Activated naive CD8-positive, alpha-beta T cell treated with anti-CD3 and anti-CD28 coated beads, Interleukin-2, amount 50 U/mL, for 24 hours (primary cell): ENCODE measurements around the gene CNOT9.
"Not testable (repeated sequence)": the region's sequence is repeated elsewhere in the genome, so short reads cannot be mapped to it uniquely, and the experiment has no call there.

ENCODE experiments used
- ATAC-seq: fragments of 150-1000 bp; cut with Tn5 transposase; one replicate; pipeline ENCODE4 v1.10.0; 2021
- DNase-seq: peaks from one replicate; pipeline ENCODE4 v3.0.0; 2021
- H3K27ac Mint-ChIP-seq: one replicate; pipeline ENCODE4 v1.8.0; 2021; ENCODE audit warnings: mild to moderate bottlenecking, mixed read lengths
- H3K27me3 Mint-ChIP-seq: one replicate; pipeline ENCODE4 v1.8.0; 2021; ENCODE audit warnings: mixed read lengths
- H3K36me3 Mint-ChIP-seq: one replicate; pipeline ENCODE4 v1.8.0; 2021; ENCODE audit warnings: low read depth, mixed read lengths
- H3K4me1 Mint-ChIP-seq: one replicate; pipeline ENCODE4 v1.8.0; 2021; ENCODE audit warnings: mixed read lengths
- H3K4me3 Mint-ChIP-seq: one replicate; pipeline ENCODE4 v1.8.0; 2021; ENCODE audit warnings: mild to moderate bottlenecking, moderate library complexity, mixed read lengths
- H3K9me3 Mint-ChIP-seq: one replicate; pipeline ENCODE4 v1.8.0; 2021; ENCODE audit warnings: mixed read lengths

CNOT9 gene, protein sequence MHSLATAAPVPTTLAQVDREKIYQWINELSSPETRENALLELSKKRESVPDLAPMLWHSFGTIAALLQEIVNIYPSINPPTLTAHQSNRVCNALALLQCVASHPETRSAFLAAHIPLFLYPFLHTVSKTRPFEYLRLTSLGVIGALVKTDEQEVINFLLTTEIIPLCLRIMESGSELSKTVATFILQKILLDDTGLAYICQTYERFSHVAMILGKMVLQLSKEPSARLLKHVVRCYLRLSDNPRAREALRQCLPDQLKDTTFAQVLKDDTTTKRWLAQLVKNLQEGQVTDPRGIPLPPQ

DNA sequence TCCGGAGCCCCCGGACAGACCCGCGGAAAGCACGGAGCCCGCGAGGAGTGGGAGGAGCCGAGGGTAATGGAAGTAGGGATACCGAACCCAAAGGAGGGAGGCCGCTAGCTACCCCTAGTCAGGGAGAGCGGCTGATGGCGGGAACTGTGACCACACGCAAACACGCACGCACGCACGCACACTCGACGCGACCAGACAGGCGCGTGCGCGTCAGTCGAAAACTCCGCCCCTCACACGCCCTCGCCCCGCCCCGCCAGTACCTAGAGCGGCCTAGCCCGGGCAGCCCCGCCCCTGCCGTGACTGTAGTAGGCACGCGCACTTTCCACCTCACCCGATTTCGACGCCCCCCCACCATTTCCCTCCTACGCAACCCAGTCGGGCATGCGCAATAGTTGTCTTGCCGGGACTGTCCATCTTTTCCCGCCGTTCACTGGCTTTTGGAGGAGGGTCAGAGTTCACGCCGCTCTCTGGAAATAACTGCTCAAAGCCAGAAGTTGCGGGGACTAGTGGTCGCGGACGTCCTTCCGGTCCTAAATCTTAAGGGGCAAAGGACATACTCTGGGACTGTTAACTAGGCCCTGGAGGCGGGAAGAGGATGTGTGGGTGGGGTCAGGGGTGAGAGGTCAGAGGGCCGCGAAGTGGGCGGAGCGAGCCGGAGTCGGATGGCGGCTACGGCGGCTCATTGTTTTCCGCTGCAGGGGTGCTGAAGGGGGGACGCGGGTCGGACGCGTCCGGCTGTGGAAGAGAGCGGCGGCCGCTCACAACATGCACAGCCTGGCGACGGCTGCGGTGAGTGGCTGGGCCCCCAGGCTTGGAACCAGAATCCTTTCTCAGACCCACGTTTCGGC lies at the start of gene CNOT9, which contains the start of gene USP37:
Gene CNOT9, plus strand, starts transcription at position 650 of the 848 bp plus-strand sequence. Its CDS starts 116 bp downstream, at position 766.
Gene USP37, minus strand, starts transcription at position 162 of the 848 bp plus-strand sequence. CDS start 9,698 bp downstream, outside the sequence.
- Mint-ChIP-seq H3K4me1 (peaks cover 58% of the 10 kb centered on the region), H3K36me3 (peaks cover 56% of the 10 kb centered on the region), H3K4me3 (peak within 1 kb of the TSS; percentile 92), H3K9me3 (no peaks in the 10 kb centered on the region), H3K27ac (peak within 1 kb of the TSS; percentile 100), H3K27me3 (peaks cover 3% of the 10 kb centered on the region)
- ATAC-seq (peak; percentile 86), DNase-seq (peak; percentile 100)

DNA sequence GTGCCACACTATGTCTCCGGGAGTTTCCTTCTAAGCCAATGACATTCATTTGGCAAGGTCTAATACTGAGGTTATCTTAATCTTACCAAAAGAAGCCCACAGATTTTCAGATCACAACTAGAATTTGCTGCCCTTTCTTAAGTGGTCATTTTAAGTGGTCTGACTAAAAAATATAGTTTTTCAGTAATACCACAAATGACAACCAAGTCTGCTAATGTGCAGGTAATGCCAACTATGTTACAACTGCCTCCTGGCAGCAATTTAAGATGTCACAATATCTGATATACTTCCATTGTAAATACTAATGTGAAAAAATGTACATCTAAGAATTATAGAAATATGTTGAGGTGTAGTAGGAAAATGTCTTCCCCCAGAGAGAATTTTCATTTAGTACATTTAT lies 49.8 kb upstream of the CNOT9 start:
- H3K9me3 Mint-ChIP-seq, result no peaks in the 10 kb centered on the region
- no peak overlapping the region for H3K4me3 Mint-ChIP-seq

DNA sequence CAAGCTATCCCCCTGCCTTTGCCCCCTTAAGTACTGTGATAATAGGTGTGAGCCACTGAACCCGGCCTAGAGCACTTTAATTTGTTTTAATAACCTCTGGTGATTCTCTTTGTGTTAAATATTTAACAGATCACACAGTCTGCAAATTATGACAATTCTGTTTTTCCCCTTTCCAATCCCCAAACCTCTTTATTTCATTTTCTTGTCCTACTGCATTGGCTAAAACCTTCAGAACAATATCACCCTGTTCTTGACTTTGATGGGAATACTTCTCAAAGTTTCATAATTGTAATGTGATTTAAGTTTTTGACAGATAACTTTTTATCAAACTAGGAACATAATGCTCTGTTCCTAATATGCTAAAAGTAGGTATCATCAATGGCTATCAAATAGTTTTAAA lies 45.0 kb upstream of the CNOT9 start:
- Mint-ChIP-seq H3K27me3 (no peaks in the 10 kb centered on the region), H3K36me3 (peaks cover 48% of the 10 kb centered on the region), H3K27ac (no peak overlapping the region), H3K4me1 (peaks cover 3% of the 10 kb centered on the region), H3K4me3 (no peak overlapping the region), H3K9me3 (peaks cover 4% of the 10 kb centered on the region)
- no peak for DNase-seq
- no peak for ATAC-seq

More for the DNA sequence above, 49.8 kb upstream of the CNOT9 start:
- ATAC-seq (no peak), DNase-seq (no peak)
- Mint-ChIP-seq H3K27ac (peak overlapping the region; percentile 18), H3K4me1 (peaks cover 16% of the 10 kb centered on the region), H3K36me3 (peaks cover 42% of the 10 kb centered on the region), H3K27me3 (no peaks in the 10 kb centered on the region)

DNA sequence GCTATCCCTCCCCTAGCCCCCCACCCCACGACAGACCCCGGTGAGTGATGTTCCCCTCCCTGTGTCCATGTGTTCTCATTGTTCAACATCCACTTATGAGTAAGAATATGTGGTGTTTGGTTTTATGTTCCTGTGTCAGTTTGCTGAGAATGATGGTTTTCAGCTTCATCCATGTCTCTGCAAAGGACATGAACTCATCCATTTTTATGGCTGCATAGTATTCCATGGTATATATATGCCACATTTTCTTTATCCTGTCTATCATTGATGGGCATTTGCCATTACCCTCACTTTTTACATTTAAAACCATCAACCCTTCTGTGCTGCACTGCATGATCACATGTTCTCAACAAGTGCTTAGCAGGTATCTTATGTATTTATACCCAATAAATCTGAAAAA lies 40.2 kb upstream of the CNOT9 start:
- peaks cover 74% of the 10 kb centered on the region for H3K36me3 Mint-ChIP-seq

DNA sequence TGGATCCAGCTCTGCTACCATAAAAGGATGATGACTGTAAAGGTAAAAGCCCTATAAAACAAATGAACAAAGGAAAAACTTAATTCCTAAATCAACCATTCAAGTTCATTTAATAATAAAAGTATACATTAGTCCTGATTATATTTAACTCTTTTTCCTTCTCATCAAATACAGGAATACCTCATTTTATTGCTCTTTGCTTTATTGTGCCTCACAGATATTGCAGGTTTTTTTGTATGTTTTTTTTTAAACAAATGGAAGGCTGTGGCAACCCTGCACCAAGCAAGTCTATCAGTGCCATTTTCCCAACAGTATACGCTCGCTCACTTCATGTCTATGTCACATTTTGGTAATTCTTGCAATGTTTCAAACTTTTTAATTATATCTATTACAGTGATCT lies 38.6 kb upstream of the CNOT9 start:
- Mint-ChIP-seq H3K4me3 (no peak overlapping the region), H3K4me1 (no peaks in the 10 kb centered on the region), H3K36me3 (peaks cover 73% of the 10 kb centered on the region), H3K27ac (no peak overlapping the region), H3K9me3 (peaks cover 4% of the 10 kb centered on the region), H3K27me3 (no peaks in the 10 kb centered on the region)
- DNase-seq (no peak), ATAC-seq (no peak)

More for the DNA sequence above, 40.2 kb upstream of the CNOT9 start:
- H3K27ac Mint-ChIP-seq, DNase-seq, H3K4me3 Mint-ChIP-seq, ATAC-seq, H3K4me1 Mint-ChIP-seq, H3K9me3 Mint-ChIP-seq, H3K27me3 Mint-ChIP-seq: not testable (repeated sequence)

DNA sequence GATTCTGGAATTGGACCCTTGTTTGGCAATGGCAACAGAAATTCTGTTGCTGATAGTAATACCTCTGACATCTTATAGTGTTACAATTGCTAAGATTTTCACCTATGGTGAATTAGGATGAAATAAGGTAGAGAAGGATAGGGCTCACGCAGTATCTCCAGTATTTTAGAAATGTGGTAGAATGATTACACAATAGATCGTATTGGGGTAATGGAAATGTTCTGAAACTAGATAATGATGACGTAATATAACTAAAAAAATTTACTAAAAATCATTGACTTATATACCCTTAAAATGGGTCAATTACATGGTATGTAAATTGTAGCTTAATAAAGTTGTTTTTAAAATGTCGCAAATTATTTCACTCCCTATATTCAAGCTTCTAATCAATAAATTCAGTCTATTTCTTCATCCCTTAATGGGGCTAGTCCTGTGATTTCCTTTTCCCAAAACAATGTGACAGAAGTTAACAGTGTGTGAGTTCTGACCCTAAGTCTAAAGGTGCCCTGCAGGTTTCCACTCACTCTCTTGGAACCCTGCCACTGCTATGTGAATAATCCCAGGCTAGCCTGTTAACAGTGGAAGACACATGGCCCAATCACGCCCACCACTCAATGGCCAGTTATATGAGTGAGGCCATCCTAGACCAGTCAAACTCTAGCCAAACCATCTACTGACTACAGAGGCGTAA lies 31.7 kb upstream of the CNOT9 start:
- Mint-ChIP-seq H3K4me3 (no peak overlapping the region), H3K4me1 (no peaks in the 10 kb centered on the region), H3K36me3 (peaks cover 53% of the 10 kb centered on the region), H3K9me3 (no peaks in the 10 kb centered on the region), H3K27ac (no peak overlapping the region), H3K27me3 (no peaks in the 10 kb centered on the region)
- no peak for ATAC-seq
- no peak for DNase-seq

DNA sequence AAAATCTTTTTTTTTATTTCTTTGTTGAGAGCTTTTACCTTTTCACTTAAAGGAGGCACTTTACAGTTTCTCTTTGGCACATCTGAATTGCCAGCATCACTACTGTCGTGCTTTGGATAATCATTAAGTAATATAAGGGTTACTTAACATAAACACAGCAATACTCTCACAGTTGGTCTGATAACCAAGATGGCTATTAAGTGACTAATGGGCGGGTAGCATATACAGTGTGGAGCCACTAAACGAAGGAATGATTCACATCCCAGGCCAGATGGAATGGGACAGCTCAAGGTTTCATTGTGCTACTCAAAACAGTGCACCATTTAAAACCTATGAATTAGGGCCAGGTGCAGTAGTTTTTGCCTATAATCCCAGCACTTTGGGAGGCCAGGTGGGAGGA lies 28.6 kb upstream of the CNOT9 start:
- no peak overlapping the region for H3K27ac Mint-ChIP-seq
- DNase-seq, result no peak
- no peaks in the 10 kb centered on the region for H3K4me1 Mint-ChIP-seq
- no peak overlapping the region for H3K4me3 Mint-ChIP-seq
- H3K9me3 Mint-ChIP-seq, result no peaks in the 10 kb centered on the region
- H3K27me3 Mint-ChIP-seq, result no peaks in the 10 kb centered on the region
- no peak for ATAC-seq
- H3K36me3 Mint-ChIP-seq, result peaks cover 46% of the 10 kb centered on the region

DNA sequence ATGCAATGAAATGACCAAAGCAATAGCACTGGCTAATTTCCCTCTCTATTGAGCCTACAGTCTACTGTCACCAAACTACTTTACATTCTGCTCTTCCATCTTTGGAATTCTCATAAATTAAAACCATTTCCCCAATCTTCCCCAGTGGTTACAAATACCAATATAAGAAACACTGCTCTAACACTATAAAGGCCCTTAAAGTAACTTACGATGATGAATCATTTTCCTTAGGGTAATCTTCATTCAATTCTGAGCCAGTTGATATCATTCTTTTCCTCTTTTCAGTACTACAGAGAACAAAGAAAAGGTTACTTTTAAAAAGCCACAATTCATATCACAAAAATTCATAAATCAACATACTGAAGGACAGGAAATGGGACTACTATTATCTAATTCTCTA lies 22.6 kb upstream of the CNOT9 start:
- no peak overlapping the region for H3K4me3 Mint-ChIP-seq
- no peak for ATAC-seq
- H3K27ac Mint-ChIP-seq, result no peak overlapping the region
- H3K9me3 Mint-ChIP-seq, result no peaks in the 10 kb centered on the region
- peaks cover 13% of the 10 kb centered on the region for H3K4me1 Mint-ChIP-seq
- peaks cover 54% of the 10 kb centered on the region for H3K36me3 Mint-ChIP-seq
- DNase-seq, result no peak
- no peaks in the 10 kb centered on the region for H3K27me3 Mint-ChIP-seq

DNA sequence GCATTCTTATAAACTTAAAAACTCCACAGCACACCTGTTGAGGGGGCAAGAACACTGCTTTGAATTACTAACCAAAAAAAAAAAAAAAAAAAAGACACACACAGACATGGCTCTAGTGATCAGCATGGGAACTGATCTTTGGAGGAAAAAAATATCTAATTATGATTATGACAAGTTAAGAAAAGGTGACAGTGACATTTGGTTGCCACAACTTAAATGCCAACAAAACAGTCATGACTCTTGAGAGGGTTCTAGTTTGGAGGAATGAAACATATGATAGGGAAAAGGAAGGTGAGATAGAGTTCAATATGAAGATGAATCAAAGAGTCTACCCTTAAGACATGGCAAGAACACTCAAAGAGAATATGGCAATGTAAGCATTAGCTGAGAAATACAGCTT lies 21.1 kb upstream of the CNOT9 start:
- DNase-seq (no peak), ATAC-seq (peak; percentile 73)
- Mint-ChIP-seq H3K9me3 (no peaks in the 10 kb centered on the region), H3K4me3 (no peak overlapping the region), H3K27me3 (no peaks in the 10 kb centered on the region), H3K36me3 (peaks cover 53% of the 10 kb centered on the region), H3K4me1 (peaks cover 13% of the 10 kb centered on the region), H3K27ac (peak overlapping the region; percentile 57)

DNA sequence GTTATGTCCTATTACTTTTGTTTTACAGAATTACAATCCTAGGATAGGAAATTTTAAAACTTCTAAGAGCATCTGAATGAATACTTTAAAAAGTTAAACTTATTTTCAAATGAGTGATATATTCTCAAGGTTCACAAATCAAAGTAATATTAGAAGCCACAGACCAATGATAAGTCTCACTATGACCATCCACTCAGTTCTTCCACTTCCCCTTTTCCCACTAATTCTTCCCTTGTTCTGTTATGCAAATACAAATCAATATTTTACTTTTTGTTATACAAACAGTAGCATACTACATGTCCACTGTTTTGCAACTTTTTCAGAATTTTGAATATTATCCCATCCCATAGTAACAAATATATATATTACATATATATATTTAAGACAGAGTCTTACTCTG lies 20.7 kb upstream of the CNOT9 start:
- H3K4me1 Mint-ChIP-seq, result peaks cover 13% of the 10 kb centered on the region
- peak overlapping the region; percentile 57 for H3K27ac Mint-ChIP-seq
- ATAC-seq (no peak), DNase-seq (no peak)
- H3K9me3 Mint-ChIP-seq, result no peaks in the 10 kb centered on the region
- no peaks in the 10 kb centered on the region for H3K27me3 Mint-ChIP-seq
- H3K36me3 Mint-ChIP-seq, result peaks cover 54% of the 10 kb centered on the region
- no peak overlapping the region for H3K4me3 Mint-ChIP-seq

DNA sequence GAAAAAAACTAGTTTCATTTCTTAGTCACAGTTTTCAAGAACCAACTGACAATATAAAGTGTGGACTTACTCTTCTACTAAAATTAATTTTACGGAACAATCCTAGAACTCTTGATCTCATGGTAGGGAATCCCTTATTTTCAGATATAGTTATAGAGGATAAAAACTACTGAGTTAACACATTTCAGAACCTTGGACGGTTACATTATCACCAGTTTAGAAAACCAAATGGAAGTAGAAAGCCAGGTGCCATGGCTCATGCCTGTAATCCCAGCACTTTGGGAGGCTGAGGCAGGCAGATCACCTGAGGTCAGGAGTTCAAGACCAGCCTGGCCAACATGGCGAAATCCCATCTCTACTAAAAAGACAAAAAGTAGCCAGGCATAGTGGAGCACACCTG lies 14.4 kb upstream of the CNOT9 start:
- not testable (repeated sequence) for H3K9me3 Mint-ChIP-seq, H3K4me3 Mint-ChIP-seq, H3K27me3 Mint-ChIP-seq

DNA sequence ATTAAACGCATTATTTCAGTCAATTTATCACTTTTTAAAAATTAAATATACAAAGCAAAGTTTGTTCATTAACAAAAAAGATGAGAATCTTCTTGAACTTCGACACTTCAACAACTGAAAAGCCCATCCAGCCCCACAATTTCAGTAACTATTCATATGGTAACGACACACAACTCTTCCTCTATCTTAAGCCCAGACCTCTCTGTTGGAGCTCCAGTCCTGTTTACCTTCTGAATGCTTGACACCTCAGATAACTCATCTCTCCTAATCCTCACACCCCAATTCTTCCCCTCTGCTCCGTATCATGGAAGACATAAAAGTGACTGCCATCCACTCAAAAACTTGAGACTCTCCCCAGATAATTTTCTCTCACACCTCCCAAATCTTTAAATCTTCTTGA lies 13.1 kb upstream of the CNOT9 start:
- DNase-seq (no peak), ATAC-seq (no peak)
- Mint-ChIP-seq H3K36me3 (peaks cover 64% of the 10 kb centered on the region), H3K9me3 (no peaks in the 10 kb centered on the region), H3K27me3 (no peaks in the 10 kb centered on the region), H3K27ac (peak overlapping the region; percentile 4), H3K4me3 (no peak overlapping the region), H3K4me1 (peaks cover 13% of the 10 kb centered on the region)

More for the DNA sequence above, 14.4 kb upstream of the CNOT9 start:
- not testable (repeated sequence) for DNase-seq, ATAC-seq, H3K27ac Mint-ChIP-seq
- peaks cover 13% of the 10 kb centered on the region for H3K4me1 Mint-ChIP-seq
- H3K36me3 Mint-ChIP-seq, result peaks cover 53% of the 10 kb centered on the region

DNA sequence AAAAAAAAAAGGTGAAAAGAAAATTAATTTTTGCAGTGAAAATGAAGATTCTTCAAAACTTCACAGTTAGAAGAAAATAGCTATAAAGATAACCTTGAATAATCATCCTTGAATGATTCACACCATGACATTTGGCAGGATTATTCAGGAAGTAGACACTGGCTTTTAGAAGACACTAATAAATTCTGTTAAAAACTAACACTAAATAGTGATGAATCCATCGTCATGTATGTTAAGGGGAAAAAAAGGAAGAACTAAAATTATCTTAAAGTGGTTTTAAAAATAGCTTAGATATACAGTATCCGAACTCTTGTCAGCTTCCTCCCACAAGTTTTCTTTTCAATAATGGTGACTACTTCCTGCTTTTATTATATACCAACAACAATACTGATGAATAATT lies 10.7 kb upstream of the CNOT9 start:
- Mint-ChIP-seq H3K4me3 (no peak overlapping the region), H3K36me3 (peaks cover 61% of the 10 kb centered on the region)

DNA sequence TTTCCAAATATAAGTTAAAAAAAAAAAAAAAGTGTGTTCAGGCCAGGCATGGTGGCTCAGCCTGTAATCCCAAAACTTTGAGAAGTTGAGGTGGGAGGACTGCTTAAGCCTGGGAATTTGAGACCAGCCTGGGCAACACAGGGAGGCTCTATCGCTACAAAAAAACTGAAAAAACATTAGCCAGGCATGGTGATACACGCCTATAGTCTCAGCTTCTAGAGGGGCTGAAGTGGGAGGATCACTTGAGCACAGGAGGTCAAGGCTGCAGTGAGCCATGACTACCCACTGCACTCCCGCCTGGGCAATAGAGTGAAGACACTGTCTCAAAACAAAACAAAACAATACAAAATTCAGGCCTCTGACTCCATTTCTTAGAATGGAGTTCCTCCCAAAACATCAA lies 9.7 kb upstream of the CNOT9 start:
- Mint-ChIP-seq H3K27me3 (no peaks in the 10 kb centered on the region), H3K4me1 (peaks cover 13% of the 10 kb centered on the region), H3K27ac (no peak overlapping the region), H3K9me3 (no peaks in the 10 kb centered on the region), H3K4me3 (no peak overlapping the region), H3K36me3 (peaks cover 52% of the 10 kb centered on the region)
- DNase-seq, result no peak
- no peak for ATAC-seq

More for the DNA sequence above, 10.7 kb upstream of the CNOT9 start:
- no peaks in the 10 kb centered on the region for H3K27me3 Mint-ChIP-seq
- ATAC-seq (no peak), DNase-seq (no peak)
- H3K27ac Mint-ChIP-seq, result no peak overlapping the region
- H3K4me1 Mint-ChIP-seq, result peaks cover 13% of the 10 kb centered on the region
- no peaks in the 10 kb centered on the region for H3K9me3 Mint-ChIP-seq
